Neural progenitor cell (in vitro differentiated cells): ENCODE results near the gene CALHM5. TPM values are rescaled to one million over a fixed set of nuclear protein-coding genes. Genes with fewer than 3 reads are reported as not detected.

Experiments
- DNase-seq: peaks from one replicate; pipeline ENCODE4 v3.0.0-alpha.2; 2016; ENCODE audit warnings: low spot score
- H2AFZ ChIP-seq: fragments of 200-600 bp; sonication (generic); replicated peaks from 2 replicates; pipeline ENCODE4 v1.6.1; 2016; ENCODE audit warnings: antibody characterized with exemption
- H3F3A ChIP-seq: fragments of 200-600 bp; sonication (generic); 2 replicates; pipeline ENCODE4 v1.6.1; 2016; ENCODE audit warnings: antibody characterized with exemption, low read depth
- H3K27ac ChIP-seq: fragments of 200-600 bp; sonication (generic); 2 replicates; pipeline ENCODE4 v1.5.1; 2016; ENCODE audit warnings: mild to moderate bottlenecking
- H3K27me3 ChIP-seq: fragments of 200-600 bp; sonication (generic); 2 replicates; pipeline ENCODE4 v1.6.1; 2016; ENCODE audit warnings: mild to moderate bottlenecking, moderate library complexity
- H3K36me3 ChIP-seq: fragments of 200-600 bp; sonication (generic); 2 replicates; pipeline ENCODE4 v1.5.1; 2016
- H3K4me1 ChIP-seq: fragments of 200-600 bp; sonication (generic); 2 replicates; pipeline ENCODE4 v1.6.1; 2016; ENCODE audit warnings: mixed run types
- H3K4me2 ChIP-seq: fragments of 200-600 bp; sonication (generic); 2 replicates; pipeline ENCODE4 v1.6.1; 2016
- H3K4me3 ChIP-seq: fragments of 200-600 bp; sonication (generic); 2 replicates; pipeline ENCODE4 v1.5.1; 2016
- H3K79me2 ChIP-seq: fragments of 200-600 bp; sonication (generic); 2 replicates; pipeline ENCODE4 v1.6.1; 2016; ENCODE audit warnings: low read depth
- H3K9ac ChIP-seq: fragments of 200-600 bp; sonication (generic); 2 replicates; pipeline ENCODE4 v1.6.1; 2016
- H3K9me3 ChIP-seq: fragments of 200-600 bp; sonication (generic); 2 replicates; pipeline ENCODE4 v1.5.1; 2016; ENCODE audit warnings: low read depth
- H4K20me1 ChIP-seq: fragments of 200-600 bp; sonication (generic); 2 replicates; pipeline ENCODE4 v1.6.1; 2016; ENCODE audit warnings: low read depth
- H3K27ac Mint-ChIP-seq: 3 replicates; pipeline ENCODE4 v1.8.0; 2021; ENCODE audit warnings: mixed read lengths
- H3K27me3 Mint-ChIP-seq: 2 replicates; pipeline ENCODE4 v1.8.0; 2022; ENCODE audit warnings: low read depth, mild to moderate bottlenecking, inconsistent platforms, moderate library complexity, mixed read lengths; ENCODE audit not compliant: insufficient read depth
- H3K36me3 Mint-ChIP-seq: 3 replicates; pipeline ENCODE4 v1.8.0; 2021; ENCODE audit warnings: mixed read lengths
- H3K4me1 Mint-ChIP-seq: 3 replicates; pipeline ENCODE4 v1.8.0; 2021; ENCODE audit warnings: mixed read lengths
- H3K4me3 Mint-ChIP-seq: 3 replicates; pipeline ENCODE4 v1.8.0; 2021; ENCODE audit warnings: mild to moderate bottlenecking, moderate library complexity, mixed read lengths
- H3K9me3 Mint-ChIP-seq: 3 replicates; pipeline ENCODE4 v1.8.0; 2020; ENCODE audit warnings: mixed read lengths
- CTCF ChIP-seq: fragments of 200-600 bp; sonication (generic); IDR thresholded peaks from 2 replicates; pipeline ENCODE4 v1.5.1; 2017; ENCODE audit warnings: antibody characterized with exemption, mild to moderate bottlenecking
- EZH2 ChIP-seq: fragments of 200-600 bp; sonication (generic); IDR thresholded peaks from 2 replicates; pipeline ENCODE4 v1.6.1; 2017; ENCODE audit warnings: antibody characterized with exemption, mild to moderate bottlenecking, moderate library complexity
- EZH2phosphoT487 ChIP-seq: fragments of 200-600 bp; sonication (generic); IDR thresholded peaks from 2 replicates; pipeline ENCODE4 v1.6.1; 2017; ENCODE audit warnings: antibody characterized with exemption
- total RNA-seq: library from RNA; depleted of rRNA; stranded (reverse); fragments of >200 nt; gene quantifications from 2 replicates; pipeline ENCODE4 v1.2.3, GENCODE V29; 2015; ENCODE audit warnings: low replicate concordance

CALHM5 gene
- total RNA-seq, 1 donor from 2014 or later = 0.07 TPM

GRCh38 chr6:116471531-116471930 lies 39.9 kb upstream of the CALHM5 start:
- Histone ChIP-seq H3K27ac (no peak overlapping the region), H3K9me3 (no peaks in the 10 kb centered on the region), H3K4me3 (no peak overlapping the region), H3K9ac (no peak overlapping the region), H3K4me2 (no peak overlapping the region), H3F3A (no peaks in the 10 kb centered on the region), H3K36me3 (no peaks in the 10 kb centered on the region), H4K20me1 (no peaks in the 10 kb centered on the region), H3K27me3 (no peaks in the 10 kb centered on the region), H3K4me1 (no peaks in the 10 kb centered on the region), H2AFZ (no peak overlapping the region), H3K79me2 (no peaks in the 10 kb centered on the region)
- DNase-seq = no peak
- Mint-ChIP-seq H3K27ac (no peak overlapping the region), H3K27me3 (no peaks in the 10 kb centered on the region), H3K4me1 (peaks cover 14% of the 10 kb centered on the region), H3K4me3 (no peak overlapping the region), H3K36me3 (no peaks in the 10 kb centered on the region), H3K9me3 (peaks cover 2% of the 10 kb centered on the region)
- TF ChIP-seq EZH2 (no peak), EZH2phosphoT487 (no peak), CTCF (no peak)

DNA sequence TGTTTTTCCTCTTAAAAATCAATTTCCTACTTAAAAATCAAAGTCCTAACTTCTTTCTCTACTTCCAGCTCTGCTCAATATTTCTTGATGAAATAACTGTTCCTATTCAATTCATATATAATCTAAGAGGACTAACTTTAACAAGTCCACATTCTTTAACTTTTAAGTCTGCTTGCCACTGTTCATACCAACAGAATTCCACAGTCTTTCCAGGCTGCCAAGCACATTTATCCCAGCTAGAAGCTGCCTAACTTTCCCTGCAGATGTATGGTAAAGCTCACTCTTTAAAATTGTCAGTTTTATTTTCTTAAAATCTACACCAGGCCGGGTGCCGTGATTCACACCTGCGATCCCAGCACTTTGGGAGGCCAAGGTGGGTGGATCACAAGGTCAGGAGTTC lies 38.7 kb upstream of the CALHM5 start:
- H3K27ac Mint-ChIP-seq = no peak overlapping the region
- no peak for TF ChIP-seq EZH2
- no peak for TF ChIP-seq CTCF
- no peak for TF ChIP-seq EZH2phosphoT487
- Histone ChIP-seq H4K20me1 (no peaks in the 10 kb centered on the region), H3K4me2 (no peak overlapping the region), H3K9ac (no peak overlapping the region), H3K27me3 (no peaks in the 10 kb centered on the region), H3F3A (no peaks in the 10 kb centered on the region), H3K79me2 (no peaks in the 10 kb centered on the region), H3K4me3 (no peak overlapping the region), H3K27ac (no peak overlapping the region), H2AFZ (no peak overlapping the region), H3K4me1 (no peaks in the 10 kb centered on the region), H3K36me3 (no peaks in the 10 kb centered on the region), H3K9me3 (no peaks in the 10 kb centered on the region)
- H3K9me3 Mint-ChIP-seq = peaks cover 2% of the 10 kb centered on the region
- no peak for DNase-seq
- peaks cover 6% of the 10 kb centered on the region for H3K4me1 Mint-ChIP-seq
- no peak overlapping the region for H3K4me3 Mint-ChIP-seq
- H3K36me3 Mint-ChIP-seq = no peaks in the 10 kb centered on the region
- H3K27me3 Mint-ChIP-seq = no peaks in the 10 kb centered on the region

DNA sequence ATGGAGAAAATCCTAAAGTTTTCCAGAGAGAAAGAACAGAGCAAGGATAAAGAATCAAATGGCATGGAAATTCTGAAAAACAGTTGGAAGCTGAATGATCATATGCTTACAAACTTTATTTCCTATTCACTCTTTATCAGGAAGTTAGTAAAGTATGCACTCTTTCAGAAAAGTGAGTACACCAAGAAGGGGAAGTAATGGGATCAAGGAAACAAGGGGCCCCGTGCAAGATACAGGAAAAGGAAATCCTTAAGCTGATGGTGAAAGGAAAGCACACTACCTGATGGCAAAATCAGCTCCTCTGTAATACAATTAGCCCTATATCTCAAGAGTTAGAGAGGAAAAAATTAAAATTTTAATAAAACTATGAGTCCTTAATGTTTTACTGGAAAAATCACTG lies 36.3 kb upstream of the CALHM5 start:
- Histone ChIP-seq H3K4me3 (no peak overlapping the region), H3K9ac (no peak overlapping the region), H3K4me1 (no peaks in the 10 kb centered on the region), H3K27me3 (no peaks in the 10 kb centered on the region), H4K20me1 (no peaks in the 10 kb centered on the region), H3F3A (no peaks in the 10 kb centered on the region), H2AFZ (no peak overlapping the region), H3K27ac (no peak overlapping the region), H3K79me2 (no peaks in the 10 kb centered on the region), H3K4me2 (no peak overlapping the region), H3K9me3 (no peaks in the 10 kb centered on the region), H3K36me3 (no peaks in the 10 kb centered on the region)
- Mint-ChIP-seq H3K27me3 (no peaks in the 10 kb centered on the region), H3K4me1 (peaks cover 6% of the 10 kb centered on the region), H3K4me3 (no peak overlapping the region), H3K9me3 (peaks cover 2% of the 10 kb centered on the region), H3K36me3 (no peaks in the 10 kb centered on the region), H3K27ac (no peak overlapping the region)
- TF ChIP-seq CTCF (no peak), EZH2 (no peak), EZH2phosphoT487 (no peak)
- no peak for DNase-seq
